Vagina (tissue), 2 donors: ENCODE data around the gene DOLPP1. TPM values are rescaled to one million over a fixed set of nuclear protein-coding genes. Genes with fewer than 3 reads are reported as not detected.

Experiments
- DNase-seq, 2 donors: peaks; one replicate each; pipeline ENCODE4 v3.0.0-alpha.2; 2017; ENCODE audit errors: extremely low spot score in 2 of 2
- H3K27ac ChIP-seq: fragments of 200-600 bp; sonication (generic); one replicate; pipeline ENCODE4 v1.5.1; 2019
- H3K27me3 ChIP-seq: fragments of 200-600 bp; sonication (generic); one replicate; pipeline ENCODE4 v1.5.1; 2019
- H3K36me3 ChIP-seq, 2 donors: fragments of 200-600 bp; sonication (generic); one replicate each; pipeline ENCODE4 v1.5.1; 2017 to 2019
- H3K4me1 ChIP-seq: fragments of 200-600 bp; sonication (generic); one replicate; pipeline ENCODE4 v1.5.1; 2019
- H3K4me3 ChIP-seq, 2 donors: fragments of 200-600 bp; sonication (generic); 1 replicate in 1 of 2; 2 replicates in 1 of 2; pipeline ENCODE4 v1.5.1; 2016 to 2019
- H3K9me3 ChIP-seq: fragments of 200-600 bp; sonication (generic); one replicate; pipeline ENCODE4 v1.5.1; 2019
- POLR2A ChIP-seq, 2 donors: fragments of 450-650 bp; IDR thresholded peaks; one replicate each; pipeline ENCODE4 v1.6.1; 2017; ENCODE audit warnings: antibody characterized with exemption in 2 of 2, mild to moderate bottlenecking in 2 of 2, moderate library complexity in 2 of 2
- POLR2AphosphoS5 ChIP-seq, 2 donors: sonication (generic); formaldehyde crosslinking; IDR thresholded peaks; one replicate each; pipeline ENCODE4 v1.9.0; 2017; ENCODE audit warnings: antibody characterized with exemption in 2 of 2, mild to moderate bottlenecking in 2 of 2, low read depth in 1 of 2; ENCODE audit not compliant: insufficient read depth in 1 of 2
- intact Hi-C: fragments of 100-400 bp; cut with DNase I; formaldehyde crosslinking; loops from one replicate; pipeline ENCODE4 v1.15.1; 2023
- total RNA-seq: library from RNA; depleted of rRNA; stranded (reverse); fragments of >200 nt; gene quantifications from one replicate; pipeline ENCODE4 v1.2.3, GENCODE V29; 2016
- TF ChIP-seq, protein P1 (sequence below), 3 experiments: fragments of 450-650 bp in 2 of 3; fragments of 200-600 bp in 1 of 3; sonication (generic) in 1 of 3; IDR thresholded peaks; one replicate each; pipeline ENCODE4 v1.5.1; 2017 to 2019; ENCODE audit warnings: antibody characterized with exemption in 3 of 3, mild to moderate bottlenecking in 2 of 3, moderate library complexity in 2 of 3

Gene DOLPP1
- total RNA-seq, 1 donor from 2014 or later = 3.2 TPM

DNA sequence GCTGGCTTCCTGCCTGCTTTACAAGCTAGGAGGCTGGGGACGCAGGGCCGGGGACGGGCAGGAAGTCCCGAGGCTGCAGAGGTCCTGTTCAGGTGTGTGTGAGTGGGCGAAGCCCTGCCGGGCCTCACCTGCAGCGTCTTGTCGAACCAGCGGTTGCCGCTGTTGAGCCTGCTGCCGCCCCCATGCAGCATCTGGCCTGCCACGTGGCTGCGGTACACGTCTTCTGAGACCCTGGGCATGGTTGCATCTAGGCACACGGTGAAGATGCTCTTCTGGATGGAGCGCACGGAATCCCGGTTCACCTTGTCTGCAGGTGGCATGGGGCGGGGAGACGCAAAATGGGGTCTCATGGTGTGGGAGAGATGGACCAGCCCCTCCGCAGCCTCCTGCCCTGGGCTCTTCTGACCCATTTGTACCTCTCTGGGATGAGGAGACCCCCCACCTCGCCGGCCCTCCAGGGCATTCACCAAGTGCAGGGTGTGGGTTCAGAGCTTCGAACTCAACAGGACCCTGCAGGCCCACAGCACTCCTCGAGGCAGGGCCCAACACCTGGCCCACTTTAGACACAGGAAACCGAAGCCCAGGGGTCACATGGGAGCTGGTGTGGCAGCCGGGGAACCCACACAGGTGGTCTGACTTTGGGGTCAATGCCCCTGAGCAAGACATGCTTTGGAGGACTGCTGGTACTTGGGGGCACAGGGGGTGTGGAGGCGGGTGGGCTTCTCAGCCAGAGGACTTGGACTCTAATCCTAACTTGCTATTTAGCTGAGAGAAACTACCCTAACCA is 19.7 kb downstream of the DOLPP1 start:
- H3K27ac ChIP-seq = no peak overlapping the region
- no peaks in the 10 kb centered on the region for H3K4me1 ChIP-seq
- TF ChIP-seq POLR2A (IDR thresholded peaks at IDR 0.05) (no peak), POLR2AphosphoS5 (IDR thresholded peaks at IDR 0.05; ENCODE audit: insufficient read depth in 1 of 2, low read depth in 1 of 2) (no peak)
- TF ChIP-seq, protein P1, sequence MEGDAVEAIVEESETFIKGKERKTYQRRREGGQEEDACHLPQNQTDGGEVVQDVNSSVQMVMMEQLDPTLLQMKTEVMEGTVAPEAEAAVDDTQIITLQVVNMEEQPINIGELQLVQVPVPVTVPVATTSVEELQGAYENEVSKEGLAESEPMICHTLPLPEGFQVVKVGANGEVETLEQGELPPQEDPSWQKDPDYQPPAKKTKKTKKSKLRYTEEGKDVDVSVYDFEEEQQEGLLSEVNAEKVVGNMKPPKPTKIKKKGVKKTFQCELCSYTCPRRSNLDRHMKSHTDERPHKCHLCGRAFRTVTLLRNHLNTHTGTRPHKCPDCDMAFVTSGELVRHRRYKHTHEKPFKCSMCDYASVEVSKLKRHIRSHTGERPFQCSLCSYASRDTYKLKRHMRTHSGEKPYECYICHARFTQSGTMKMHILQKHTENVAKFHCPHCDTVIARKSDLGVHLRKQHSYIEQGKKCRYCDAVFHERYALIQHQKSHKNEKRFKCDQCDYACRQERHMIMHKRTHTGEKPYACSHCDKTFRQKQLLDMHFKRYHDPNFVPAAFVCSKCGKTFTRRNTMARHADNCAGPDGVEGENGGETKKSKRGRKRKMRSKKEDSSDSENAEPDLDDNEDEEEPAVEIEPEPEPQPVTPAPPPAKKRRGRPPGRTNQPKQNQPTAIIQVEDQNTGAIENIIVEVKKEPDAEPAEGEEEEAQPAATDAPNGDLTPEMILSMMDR (IDR thresholded peaks at IDR 0.05) = no peak
- no peak overlapping the region for H3K4me3 ChIP-seq
- no peaks in the 10 kb centered on the region for H3K27me3 ChIP-seq
- intact Hi-C loops = no loop called here
- no peak for DNase-seq
- H3K9me3 ChIP-seq = no peaks in the 10 kb centered on the region
- H3K36me3 ChIP-seq = peaks cover 0 to 15% of the 10 kb centered on the region in 2 donors

DNA sequence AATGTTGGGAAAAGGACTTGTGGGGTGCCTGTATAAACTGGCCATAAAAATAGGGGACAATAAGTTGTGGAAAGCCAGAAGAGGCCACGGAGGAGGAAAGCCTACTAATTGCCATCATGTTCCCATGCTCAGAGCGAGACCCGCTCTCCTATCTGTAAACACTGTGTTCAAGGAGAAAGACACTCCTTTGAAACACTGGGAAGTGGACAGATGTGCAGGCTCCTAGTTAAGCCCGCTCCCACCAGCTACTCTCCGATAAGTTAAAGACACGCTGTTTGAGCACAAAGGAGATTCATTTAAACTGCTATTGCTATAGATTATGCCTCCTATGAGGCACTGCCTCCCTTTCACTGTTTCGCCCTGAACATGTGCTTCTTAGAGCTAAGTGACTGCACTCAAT is 20.4 kb downstream of the DOLPP1 start:
- H3K9me3 ChIP-seq = no peaks in the 10 kb centered on the region
- H3K36me3 ChIP-seq = peaks cover 0 to 15% of the 10 kb centered on the region in 2 donors
- no peaks in the 10 kb centered on the region for H3K4me1 ChIP-seq
- H3K27ac ChIP-seq = no peak overlapping the region
- no peak for TF ChIP-seq POLR2A (IDR thresholded peaks at IDR 0.05)
- TF ChIP-seq, protein P1 (IDR thresholded peaks at IDR 0.05) = no peak
- TF ChIP-seq POLR2AphosphoS5 (IDR thresholded peaks at IDR 0.05; ENCODE audit: insufficient read depth in 1 of 2, low read depth in 1 of 2) = no peak
- H3K27me3 ChIP-seq = no peaks in the 10 kb centered on the region
- no peak for DNase-seq
- intact Hi-C loops = no loop called here
- H3K4me3 ChIP-seq = no peak overlapping the region

DNA sequence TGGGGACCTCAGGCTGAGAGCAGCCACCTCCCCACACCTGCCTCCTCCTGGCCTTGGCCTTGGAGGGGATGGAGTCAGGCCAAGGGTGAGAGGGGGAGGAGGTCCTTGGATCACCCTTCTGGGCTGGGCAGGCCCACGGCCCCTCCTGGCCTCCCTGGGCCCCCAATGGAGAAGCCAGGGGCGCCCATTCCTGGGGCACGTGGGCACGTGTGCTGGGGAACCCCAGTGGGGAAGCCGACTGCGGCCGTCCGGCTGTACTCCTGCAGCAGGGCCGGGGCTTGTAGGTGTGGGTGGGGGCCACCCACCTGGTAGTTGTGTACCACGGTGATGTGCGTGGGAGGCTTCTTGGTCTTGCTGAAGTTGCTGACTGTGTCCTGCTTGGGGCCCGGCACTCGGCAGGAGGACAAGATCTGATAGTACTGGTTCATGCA is 21.2 kb downstream of the DOLPP1 start:
- no peaks in the 10 kb centered on the region for H3K9me3 ChIP-seq
- H3K27ac ChIP-seq = no peak overlapping the region
- no peaks in the 10 kb centered on the region for H3K4me1 ChIP-seq
- DNase-seq = no peak
- H3K4me3 ChIP-seq = no peak overlapping the region
- TF ChIP-seq, protein P1 (IDR thresholded peaks at IDR 0.05) = no peak
- no peak for TF ChIP-seq POLR2A (IDR thresholded peaks at IDR 0.05)
- TF ChIP-seq POLR2AphosphoS5 (IDR thresholded peaks at IDR 0.05; ENCODE audit: insufficient read depth in 1 of 2, low read depth in 1 of 2) = no peak
- intact Hi-C loops = no loop called here
- peaks cover 0 to 15% of the 10 kb centered on the region in 2 donors for H3K36me3 ChIP-seq
- no peaks in the 10 kb centered on the region for H3K27me3 ChIP-seq

DNA sequence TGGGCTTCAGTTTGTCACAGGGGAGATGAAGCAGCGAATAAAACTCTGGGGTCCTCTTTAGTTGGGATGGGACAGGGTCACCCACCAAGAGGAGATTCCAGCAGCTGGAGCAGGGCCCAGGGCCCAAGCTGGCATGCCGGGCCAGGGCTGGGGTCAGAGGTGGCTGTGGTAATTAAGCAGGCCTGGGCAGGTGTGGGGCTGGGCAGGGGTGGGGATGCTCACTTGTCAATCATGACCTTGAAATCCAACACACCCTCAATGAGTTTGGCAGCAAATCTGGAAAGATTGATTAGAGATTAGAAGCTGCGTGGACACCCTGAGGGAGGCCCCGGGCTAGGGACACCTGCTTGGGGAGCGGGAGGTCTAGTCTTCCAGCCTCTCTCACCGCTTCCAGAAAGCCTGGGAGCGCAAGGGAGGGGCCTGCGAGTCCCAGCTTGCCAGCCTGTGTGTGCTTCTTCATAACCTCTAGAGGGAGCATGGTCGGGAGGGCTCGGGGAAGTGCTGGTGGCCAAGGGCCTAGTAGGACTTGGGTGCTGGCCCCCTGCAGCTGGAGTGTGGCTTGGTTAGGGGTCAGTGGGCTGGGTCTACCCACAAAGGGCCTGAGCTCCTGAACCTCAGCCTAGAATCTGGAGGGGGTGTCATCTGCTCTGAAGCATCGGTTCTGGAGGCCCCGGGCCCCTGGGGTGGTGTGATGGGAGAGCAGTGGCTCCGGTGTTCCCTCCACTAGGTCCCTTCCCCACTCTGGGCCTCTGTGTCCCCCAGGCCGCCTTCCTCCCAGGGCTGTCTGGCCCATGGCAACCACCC is 22.1 kb downstream of the DOLPP1 start:
- TF ChIP-seq POLR2A (IDR thresholded peaks at IDR 0.05) = no peak
- TF ChIP-seq POLR2AphosphoS5 (IDR thresholded peaks at IDR 0.05; ENCODE audit: insufficient read depth in 1 of 2, low read depth in 1 of 2) = no peak
- TF ChIP-seq, protein P1 (IDR thresholded peaks at IDR 0.05) = no peak
- H3K4me3 ChIP-seq = no peak overlapping the region
- H3K27ac ChIP-seq = no peak overlapping the region
- no peaks in the 10 kb centered on the region for H3K27me3 ChIP-seq
- DNase-seq = no peak
- no peaks in the 10 kb centered on the region for H3K4me1 ChIP-seq
- intact Hi-C loops = no loop called here
- peaks cover 0 to 12% of the 10 kb centered on the region in 2 donors for H3K36me3 ChIP-seq
- H3K9me3 ChIP-seq = no peaks in the 10 kb centered on the region
